Measurements from ENCODE around the gene NTN1. TPM values are rescaled to one million over a fixed set of nuclear protein-coding genes. Genes with fewer than 3 reads are reported as not detected.
A peak's percentile ranks its signal among the peaks of the same experiment; 100 is the strongest.

The NTN1 gene
- total RNA-seq, 1 donor = 1.1 TPM

DNA sequence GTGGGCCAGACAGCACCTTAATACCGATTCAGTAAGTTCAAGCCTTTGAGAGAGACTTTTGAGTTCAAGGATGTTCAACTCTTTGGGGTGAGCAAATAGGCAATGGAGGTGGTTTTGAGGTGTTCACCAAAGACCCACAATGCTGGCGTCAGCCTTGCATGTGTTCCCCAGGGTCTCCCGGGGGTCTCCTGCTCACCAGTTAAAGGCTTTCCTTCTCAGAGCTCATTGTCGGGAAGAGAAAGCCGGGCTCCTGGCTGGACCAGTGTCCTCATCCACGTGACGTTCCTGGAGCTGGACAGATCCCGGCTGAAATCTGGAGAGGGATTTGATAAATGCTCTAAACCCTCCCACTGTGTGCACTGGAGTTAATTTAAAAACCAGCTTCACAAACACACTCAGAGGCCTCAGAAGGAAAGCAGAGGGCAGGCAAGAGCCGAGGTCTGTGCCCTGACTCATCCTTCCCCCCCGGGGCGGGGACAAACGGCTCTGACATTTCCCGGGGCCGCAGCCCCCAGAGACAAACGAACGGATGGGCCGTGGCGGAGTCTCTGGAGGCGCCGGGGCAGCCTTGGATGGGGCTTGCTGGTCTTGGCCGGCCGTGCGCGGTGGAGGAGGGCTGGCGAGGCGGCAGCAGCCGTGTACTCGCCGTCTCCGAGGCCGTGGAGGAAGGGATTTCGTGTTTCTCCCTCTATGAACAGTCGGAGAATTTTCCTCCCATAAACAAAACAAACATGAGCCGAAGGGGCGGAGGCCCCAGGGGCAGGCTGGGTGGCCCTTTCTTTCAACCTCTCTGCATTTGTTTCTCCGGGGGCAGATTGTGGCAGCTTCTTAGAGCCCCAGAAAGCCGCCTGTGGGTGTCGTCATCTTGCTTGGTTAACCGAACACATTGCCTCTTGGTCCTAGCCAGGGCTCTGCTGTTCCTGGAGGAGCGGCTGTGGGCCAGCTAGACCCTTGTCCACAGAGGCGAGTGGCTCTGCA, 94.2 kb downstream of the NTN1 start:
- DNase-seq (ENCODE audit: low read depth in 2 of 3, low spot score in 2 of 3) = peak in 2 of 3 donors; percentile 62 to 75

- DNase-seq (ENCODE audit: low read depth in 2 of 3, low spot score in 2 of 3) = no peak
Measured at GRCh38 chr17:9116311-9116835, 95.1 kb downstream of the NTN1 start.

- no peak for DNase-seq (ENCODE audit: low read depth in 2 of 3, low spot score in 2 of 3)
Measured at GRCh38 chr17:9116861-9117568, 95.7 kb downstream of the NTN1 start.

- peak in 2 of 3 donors; percentile 7 to 31 for DNase-seq (ENCODE audit: low read depth in 2 of 3, low spot score in 2 of 3)
Measured at GRCh38 chr17:9120471-9120870, 99.2 kb downstream of the NTN1 start.

GRCh38 chr17:9121186-9121820, 100.0 kb downstream of the NTN1 start:
- no peak for DNase-seq (ENCODE audit: low read depth in 2 of 3, low spot score in 2 of 3)

DNA sequence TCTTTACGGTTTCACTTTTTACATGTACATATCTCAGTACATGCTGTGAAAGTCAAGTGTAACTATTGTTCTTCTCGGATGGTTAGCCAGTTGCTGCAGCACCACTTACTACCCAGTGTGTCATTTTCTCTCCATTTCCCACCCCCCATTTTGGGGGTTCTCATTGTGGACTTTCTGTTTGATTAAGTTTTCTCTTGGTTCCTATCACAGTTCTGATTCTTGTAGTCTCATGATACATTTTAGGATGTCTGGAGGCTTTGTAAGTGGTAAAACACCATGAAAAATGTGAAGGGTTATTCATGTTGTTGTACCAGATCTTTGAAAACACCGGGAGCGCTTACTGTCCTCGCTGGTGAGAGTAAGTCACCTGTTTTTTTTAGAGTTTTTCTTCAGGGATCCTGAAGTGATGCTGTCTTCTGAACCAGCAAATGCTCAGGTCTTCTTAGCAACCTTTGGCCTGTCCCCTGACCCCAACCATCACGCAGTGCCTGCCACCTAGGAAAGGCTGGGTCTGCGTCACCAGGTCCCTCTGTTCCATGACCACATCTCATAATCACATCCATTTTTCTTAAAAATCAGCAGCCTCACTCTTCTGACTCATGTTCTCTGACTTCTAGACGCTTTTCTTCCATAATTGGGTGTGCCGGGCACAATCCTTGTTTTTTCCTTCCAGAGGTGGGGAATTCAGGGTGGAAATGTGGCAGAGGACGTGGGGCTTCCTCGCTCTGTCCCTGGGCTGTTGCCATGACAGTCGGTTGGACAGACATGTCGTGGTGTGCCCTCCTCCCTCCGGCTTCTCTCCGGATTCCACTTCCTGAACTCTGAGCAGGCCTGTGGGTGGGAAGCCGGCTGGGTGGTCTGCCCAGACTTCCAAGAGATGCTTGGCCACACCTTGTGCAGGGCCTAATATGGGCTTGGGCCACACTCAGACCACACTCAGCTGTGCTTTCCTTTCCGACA, 102.6 kb downstream of the NTN1 start:
- no peak for DNase-seq (ENCODE audit: low read depth in 2 of 3, low spot score in 2 of 3)

DNA sequence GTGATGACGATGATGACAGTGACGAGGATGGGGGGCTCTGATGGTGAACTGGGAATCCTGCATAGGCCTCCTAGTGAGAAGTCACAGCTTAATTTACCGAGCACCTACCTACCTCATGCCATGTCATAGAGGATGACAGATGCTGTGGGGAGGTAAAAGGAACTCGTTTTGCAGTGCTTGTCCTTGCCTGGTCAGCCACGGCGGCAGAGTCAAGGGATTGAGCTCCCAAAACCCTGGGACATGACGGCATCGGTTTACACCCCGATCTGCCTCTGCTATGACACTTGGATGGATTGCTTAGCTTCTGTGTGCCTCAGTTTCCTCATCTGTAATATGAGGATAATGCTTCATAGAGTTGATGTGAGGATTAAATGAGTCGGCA, 103.2 kb downstream of the NTN1 start:
- DNase-seq (ENCODE audit: low read depth in 2 of 3, low spot score in 2 of 3) = no peak

- DNase-seq (ENCODE audit: low read depth in 2 of 3, low spot score in 2 of 3) = no peak
Measured at GRCh38 chr17:9125722-9126121, 104.4 kb downstream of the NTN1 start.

- DNase-seq (ENCODE audit: low read depth in 2 of 3, low spot score in 2 of 3) = no peak
Measured at GRCh38 chr17:9127340-9127739, 106.0 kb downstream of the NTN1 start.

DNA sequence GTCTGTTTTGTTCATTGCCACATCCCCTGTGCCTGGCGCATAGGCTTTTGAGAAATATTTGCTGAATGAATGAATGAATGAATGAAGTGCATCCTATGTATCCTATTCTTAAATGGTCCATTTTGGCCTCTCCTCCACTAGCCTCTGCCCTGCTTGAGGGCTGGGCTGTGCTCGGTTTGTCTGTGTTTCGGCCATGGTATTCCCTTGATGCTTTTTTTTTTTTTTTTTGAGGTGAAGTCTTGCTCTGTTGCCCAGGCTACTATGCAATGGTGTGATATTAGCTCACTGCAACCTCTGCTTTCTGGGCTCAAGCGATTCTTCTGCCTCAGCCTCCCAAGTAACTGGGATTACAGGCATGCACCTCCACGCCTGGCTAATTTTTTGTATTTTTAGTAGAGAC, 110.1 kb downstream of the NTN1 start:
- DNase-seq (ENCODE audit: low read depth in 2 of 3, low spot score in 2 of 3) = no peak

GRCh38 chr17:9132291-9132690, 111.0 kb downstream of the NTN1 start:
- DNase-seq (ENCODE audit: low read depth in 2 of 3, low spot score in 2 of 3) = no peak

GRCh38 chr17:9132944-9133610, 111.8 kb downstream of the NTN1 start:
- no peak for DNase-seq (ENCODE audit: low read depth in 2 of 3, low spot score in 2 of 3)

DNA sequence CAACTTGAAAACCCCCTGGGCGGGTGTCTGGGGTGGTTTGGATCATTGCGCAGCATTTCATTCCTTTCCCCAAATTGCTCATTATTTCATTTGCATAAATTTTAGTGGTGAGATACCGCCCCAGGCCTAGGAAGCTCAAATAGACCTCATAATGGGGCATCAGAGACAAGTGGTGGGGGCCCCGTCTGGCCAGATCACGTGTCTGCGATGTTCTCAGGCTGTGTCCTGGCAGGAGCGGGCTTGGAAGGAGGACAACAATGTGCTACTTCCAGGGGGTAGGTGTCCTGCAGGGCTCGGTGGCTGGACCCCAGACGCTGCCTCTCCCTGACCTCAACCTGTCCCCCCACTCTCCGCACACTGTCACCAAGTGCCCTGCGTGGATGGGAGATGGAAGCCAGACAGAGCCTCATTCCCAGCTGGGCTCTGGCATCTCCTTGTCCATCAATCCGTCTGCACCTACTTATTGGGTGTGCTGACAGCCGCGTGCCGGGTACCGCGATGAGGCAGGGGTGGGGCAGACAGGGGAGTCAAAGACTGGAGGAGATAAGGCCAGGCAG, 116.9 kb downstream of the NTN1 start:
- no peak for DNase-seq (ENCODE audit: low read depth in 2 of 3, low spot score in 2 of 3)

- no peak for DNase-seq (ENCODE audit: low read depth in 2 of 3, low spot score in 2 of 3)
Measured at GRCh38 chr17:9139695-9140094, 118.4 kb downstream of the NTN1 start.

- DNase-seq (ENCODE audit: low read depth in 2 of 3, low spot score in 2 of 3) = no peak
Measured at GRCh38 chr17:9140550-9141424, 119.5 kb downstream of the NTN1 start.

- DNase-seq (ENCODE audit: low read depth in 2 of 3, low spot score in 2 of 3) = no peak
Measured at GRCh38 chr17:9141425-9141753, 120.1 kb downstream of the NTN1 start.

DNA sequence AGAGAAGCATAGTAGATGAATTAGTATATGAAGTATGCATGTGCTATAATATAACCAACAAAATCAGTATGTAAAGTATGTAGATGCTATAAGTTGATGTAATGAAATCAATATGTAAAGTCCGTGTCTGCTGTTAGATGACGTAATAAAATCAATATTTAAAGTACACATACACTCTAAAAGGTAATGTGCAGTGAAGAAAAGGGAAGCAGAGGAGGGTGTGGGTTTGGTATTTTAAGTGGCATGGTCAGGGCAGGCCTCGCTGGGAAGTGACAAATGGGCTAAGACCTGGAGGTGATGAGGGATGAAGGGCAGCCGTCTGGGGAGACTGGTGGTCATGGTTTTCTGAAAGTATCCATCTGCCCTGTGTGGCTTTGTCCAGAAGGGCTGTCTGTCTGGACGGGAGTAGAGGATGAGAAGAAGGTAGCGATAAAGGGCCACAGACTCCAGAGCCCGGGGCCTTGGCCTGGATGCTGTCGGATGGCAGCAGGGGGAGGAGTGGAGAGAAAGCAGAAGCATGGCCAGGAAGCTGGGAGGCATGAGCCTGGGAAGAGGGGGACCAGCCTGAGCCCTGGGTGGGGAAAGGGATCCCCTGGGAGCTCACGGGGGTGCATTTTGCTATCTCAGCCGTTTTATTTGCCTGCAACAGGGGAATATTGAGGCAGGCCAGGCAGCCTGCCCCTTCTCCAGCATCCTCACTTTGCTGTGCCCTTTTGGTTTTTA, 121.6 kb downstream of the NTN1 start:
- no peak for DNase-seq (ENCODE audit: low read depth in 2 of 3, low spot score in 2 of 3)
